ENCODE data around the gene SCN8A.

Gene SCN8A

DNA sequence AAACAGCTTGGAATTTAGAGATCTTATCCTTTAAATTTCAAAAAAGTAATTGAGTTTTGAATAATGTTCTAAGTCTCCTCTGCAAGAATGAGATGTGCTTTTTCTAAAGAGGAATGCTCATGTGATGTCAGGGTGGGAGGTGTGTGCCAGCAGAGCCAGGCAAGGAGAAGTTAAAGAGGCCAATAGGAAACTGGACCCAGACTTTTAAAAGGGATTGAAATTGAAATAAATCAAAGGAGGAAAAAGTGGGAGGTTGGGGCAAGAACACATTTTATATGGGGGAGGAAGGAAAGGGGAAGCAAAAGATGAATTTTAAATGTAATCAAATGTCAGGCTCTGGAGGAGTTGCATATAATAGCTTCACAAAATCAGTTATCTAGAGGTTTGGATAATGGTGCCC lies 131.4 kb downstream of the SCN8A start:
- DNase-seq, result no peak

DNA sequence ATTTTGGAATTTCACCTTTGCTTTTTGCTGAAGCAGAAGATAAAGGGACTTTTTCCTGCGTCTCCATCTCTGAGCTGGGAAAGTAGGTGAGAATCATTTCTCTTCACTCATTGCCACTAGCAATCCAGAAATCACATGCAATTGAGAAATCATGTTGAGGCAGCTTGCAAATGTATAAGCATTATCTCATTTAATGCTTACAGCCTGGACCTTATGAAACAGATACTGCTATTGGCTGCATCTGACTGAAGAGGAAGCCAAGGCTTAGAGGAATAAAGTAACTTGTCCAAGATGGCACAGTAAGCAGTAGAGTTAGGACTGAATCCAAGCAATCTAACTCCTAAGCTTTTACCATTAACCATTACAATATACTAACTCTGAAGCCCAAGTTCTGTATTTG lies 135.1 kb downstream of the SCN8A start:
- no peak for DNase-seq

DNA sequence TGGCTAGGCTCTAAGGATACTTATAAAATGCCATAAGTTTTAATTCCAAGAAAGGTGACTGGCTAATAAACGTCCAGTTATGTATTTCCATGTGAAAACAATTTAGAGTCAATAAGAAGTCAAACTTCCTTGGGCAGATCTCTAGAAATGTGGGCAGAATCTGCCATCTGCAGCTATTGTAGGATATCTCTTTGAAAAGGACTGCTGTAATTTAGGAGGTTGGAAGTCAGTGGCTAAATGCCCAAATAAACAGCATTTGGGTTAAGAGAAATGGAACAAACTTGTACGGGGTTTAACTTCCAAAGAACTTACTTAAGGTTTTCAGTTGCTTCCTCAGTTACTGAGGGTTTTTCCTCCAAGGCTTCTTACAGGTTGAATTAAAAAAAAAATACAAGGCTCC lies 135.9 kb downstream of the SCN8A start:
- DNase-seq, result no peak

DNA sequence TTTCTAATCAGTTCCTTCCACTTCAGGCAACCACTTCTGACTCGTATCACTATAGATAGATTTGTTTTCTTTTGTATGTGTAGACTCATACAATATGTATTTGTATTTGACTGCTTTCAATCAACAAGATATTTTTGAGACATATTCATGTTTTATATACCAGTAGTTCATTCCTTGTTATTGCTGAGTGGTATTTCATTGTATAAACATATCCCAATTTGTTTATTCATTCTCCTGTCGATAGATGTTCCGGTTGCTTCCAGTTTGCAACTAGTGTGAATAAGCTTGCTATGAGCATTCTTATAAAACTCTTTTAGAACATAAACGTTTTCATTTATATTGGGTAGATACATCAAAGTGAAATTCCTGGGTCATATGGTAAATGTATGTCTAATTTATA lies 138.3 kb downstream of the SCN8A start:
- no peak for DNase-seq

DNA sequence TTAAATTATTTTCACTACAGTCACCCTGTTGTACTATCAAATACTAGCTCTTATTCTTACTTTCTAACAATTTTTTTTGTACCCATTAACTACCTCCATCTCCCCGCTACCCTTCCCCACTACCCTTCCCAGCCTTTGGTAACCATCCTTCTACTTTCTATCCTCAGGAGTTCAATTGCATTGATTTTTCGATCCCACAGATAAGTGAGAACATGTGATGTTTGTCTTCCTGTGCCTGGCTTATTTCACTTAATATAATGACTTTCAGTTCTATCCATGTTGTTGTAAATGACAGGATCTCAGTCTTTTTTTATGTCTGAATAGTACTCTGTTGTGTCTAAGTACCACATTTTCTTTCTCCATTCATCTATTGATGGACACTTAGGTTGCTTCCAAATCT lies 139.7 kb downstream of the SCN8A start:
- no peak for DNase-seq

DNA sequence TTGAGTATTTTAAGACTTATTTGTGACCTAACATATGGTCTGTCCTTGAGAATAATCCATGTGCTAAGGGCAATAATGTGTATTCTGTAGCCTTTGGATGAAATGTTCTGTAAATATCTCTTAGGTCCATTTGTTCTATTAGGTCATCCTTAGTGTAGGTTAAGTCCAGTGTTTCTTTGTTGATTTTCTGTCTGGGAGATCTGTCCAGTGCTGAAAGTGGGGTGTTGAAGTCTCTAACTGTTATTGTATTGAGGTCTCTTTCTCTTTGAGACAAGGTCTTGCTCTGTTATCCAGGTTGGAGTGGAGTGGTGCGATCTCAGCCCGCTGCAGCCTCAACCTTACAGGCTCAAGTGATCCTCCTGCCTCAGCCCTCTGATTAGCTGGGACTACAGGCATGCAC lies 149.5 kb downstream of the SCN8A start:
- no peak for DNase-seq

DNA sequence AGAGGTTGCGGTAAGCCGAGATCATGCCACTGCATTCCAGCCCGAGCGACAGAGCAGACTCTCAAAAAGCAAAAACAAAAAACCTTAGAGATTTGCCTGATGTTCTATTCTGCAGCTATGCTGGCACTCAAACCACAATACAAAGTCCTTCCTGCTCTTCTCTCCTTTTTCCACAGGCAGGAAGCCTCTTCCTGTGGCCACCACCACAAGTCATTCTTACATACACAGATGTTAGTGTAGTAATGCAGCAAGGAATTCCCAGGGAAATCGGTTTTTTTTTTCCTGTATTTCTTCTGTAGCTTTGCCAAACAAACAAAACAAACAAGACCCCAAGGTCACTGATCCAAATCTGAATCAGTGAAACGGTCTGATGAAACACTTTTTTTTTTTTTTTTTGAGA lies 153.2 kb downstream of the SCN8A start:
- DNase-seq, result no peak

DNA sequence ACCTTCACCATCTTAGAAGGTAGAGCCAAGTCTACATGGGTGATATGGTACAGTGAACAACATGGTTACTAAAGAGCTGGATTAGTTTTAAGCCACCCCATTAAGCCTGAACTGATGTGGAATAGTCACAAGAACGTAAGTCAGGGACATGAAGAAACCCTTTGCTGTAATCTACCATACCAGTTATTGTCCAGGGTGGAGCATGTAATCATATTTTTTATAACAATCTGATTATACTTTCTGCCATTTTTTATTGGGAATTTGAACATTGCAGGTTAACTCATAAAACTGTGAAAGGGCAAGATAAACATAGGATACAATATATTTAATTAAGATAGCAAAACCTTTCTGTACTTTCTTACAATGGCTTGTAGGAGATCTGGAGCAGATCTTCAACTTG lies 153.9 kb downstream of the SCN8A start:
- DNase-seq, result no peak

DNA sequence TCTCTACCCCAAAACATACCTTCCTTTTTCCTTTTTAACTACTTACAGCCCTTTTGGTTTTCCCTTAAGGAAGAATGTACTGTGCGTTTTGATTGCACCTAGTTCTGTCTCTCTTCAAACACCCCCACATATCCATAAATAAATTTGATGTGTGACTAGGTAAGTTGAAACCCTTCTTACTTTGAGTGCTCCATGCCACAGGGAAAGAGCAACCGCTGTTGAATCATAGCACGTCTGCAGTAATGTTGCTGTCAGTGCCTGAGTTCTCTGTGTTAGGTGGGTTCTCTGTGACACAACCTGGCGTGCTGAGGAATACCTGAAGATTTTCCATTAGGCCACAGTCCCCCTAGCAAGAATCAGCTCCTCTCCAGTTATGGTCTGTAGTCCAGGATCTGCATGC lies 155.4 kb downstream of the SCN8A start:
- no peak for DNase-seq

DNA sequence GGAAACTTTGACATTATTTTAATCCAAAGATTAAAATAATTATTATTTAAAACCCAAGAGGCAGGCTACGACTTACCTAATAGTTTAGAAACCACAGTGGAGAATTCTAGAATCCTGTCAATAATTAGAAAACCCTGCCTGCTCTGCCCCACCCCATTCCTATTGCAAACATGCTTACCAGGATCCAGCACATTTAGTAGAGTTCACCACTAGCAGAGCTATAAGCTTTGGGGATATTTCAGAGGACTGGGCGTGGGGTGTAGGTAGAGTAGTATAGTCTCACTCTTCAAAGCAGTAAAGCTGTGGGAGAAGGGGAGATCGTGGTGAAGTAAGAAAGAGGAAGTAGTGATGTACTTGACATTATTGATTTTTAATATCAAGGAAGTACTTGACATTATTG lies 157.2 kb downstream of the SCN8A start:
- no peak for DNase-seq

DNA sequence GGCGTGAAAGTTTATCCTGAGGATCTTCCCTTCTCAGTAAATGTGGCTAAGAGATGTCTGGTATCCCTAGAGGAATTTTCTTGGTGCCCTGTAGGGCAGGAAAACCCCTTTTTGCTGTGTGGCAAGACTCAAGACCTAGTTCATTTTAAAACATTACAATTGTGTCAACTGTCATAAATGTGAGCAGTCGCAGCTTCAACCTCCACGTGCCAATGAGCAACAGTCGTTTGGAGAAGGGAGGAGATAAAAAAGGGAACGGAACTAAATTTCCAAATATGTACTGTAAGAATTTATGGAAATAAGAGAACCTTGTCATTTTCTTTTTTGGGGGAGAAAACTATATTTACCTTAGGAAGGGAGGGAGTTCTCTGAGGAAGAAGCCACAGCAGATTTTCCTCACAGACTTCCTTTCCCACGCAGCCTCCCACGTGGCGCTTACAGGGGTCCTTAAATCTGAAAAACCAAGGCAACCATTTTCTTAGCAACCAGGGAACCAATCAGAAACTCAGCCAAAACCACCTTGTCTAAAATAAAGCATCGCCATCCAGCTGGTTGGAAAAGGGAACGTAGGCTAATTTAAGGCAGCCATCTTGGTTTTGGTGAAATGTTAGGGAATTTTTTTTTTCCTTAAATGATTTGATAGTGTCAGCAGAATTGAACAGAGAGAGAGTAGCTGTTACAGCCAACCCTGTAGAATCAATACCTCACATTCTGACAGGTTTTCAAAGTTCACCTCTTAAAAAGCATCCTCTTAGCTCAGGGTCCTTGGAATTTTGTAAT lies 158.4 kb downstream of the SCN8A start:
- DNase-seq, result no peak

DNA sequence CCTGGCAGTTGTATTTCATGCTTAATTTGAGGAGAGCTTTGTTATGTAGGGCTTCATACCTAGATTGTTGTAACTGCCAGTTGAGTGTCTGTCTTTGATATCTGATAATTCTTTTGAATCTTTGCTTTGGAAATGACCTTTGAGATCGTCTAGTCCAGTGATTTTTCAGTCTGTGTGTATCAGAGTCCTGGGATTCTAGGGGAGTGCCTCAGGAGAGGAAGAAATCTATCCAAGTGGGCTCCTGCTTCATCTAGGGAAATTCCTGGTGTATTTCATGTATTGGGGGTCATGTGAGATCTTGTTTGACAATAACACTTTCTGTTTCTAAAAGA lies 158.9 kb downstream of the SCN8A start:
- no peak for DNase-seq

DNA sequence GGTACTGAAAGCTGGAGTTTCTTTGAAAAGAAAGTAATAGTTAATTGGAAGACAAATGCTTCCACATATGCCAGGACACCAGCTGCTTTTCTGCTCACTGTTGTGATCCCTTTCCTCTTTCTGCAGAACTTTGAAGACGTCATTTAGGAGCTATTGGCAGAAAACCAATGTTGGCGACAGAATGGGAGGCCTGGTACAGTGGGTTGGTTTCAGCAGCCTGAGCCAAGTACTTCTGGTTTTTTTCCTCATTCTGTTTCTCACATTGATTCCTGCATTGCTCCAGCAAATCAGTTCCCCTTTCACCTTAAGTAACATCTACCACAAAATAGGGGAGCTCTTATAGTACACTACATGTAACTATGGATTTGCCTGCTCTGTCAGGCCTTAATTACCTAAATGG lies 160.6 kb downstream of the SCN8A start:
- DNase-seq, result no peak

DNA sequence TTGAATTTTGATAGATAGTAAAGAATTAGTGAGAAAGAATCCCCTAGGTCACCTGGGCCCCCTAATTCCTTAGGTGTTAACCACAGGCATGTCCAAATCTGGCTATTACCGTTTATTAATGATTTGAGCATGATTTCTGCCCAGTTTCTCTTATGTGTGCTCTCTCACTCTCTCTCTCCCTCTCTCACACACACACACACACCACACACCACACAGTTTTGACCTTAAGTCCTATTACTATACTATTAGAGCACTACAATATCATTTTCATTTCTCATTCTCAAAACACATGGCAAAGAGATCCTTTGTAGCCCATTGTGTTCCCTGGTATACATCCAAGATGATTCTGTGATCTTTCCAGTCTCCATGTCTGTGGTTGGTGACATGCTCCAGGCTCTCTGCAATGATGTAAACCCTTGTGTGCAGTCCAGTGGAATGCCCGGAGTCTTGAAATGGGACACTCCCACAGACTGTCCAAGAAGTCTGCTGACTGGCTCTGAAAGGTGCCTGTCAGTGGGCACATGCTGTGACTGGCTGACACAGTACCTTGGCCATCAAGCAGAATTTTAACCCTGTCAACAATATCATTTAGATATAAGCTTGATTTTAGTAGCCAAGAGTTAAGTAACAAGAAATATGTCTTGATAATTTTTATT lies 161.3 kb downstream of the SCN8A start:
- no peak for DNase-seq

DNA sequence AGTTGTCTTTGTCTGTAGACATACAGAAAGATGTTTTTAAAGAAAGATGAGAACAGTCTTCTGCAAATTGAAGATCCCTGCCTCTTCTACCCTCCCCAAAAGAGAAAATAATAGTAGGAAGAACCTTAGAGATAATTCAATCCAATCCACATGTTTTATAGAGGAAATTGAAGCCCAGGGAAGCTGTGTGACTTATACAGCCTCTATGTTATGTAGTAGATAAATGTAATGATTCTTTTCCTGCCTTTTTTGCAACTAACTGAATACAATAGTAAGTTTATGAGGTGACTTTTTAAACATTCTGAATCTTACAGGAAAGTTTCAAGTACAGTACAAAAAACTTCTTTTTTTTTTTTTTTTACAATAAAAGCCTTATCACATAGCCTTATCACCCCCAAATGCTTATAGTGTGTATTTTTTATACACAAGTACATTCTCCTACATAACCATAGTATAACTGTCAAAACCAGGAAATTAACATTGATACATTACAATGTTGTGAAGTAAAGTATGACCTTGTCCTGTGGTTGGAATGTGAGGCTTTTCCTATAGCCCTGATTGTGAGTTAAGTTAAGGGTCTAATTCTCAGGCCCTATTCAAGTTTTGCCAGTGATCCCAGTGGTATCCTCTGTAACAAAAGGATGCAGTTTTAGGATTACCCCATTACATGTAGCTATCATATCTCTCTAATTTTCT lies 163.1 kb downstream of the SCN8A start:
- no peak for DNase-seq

DNA sequence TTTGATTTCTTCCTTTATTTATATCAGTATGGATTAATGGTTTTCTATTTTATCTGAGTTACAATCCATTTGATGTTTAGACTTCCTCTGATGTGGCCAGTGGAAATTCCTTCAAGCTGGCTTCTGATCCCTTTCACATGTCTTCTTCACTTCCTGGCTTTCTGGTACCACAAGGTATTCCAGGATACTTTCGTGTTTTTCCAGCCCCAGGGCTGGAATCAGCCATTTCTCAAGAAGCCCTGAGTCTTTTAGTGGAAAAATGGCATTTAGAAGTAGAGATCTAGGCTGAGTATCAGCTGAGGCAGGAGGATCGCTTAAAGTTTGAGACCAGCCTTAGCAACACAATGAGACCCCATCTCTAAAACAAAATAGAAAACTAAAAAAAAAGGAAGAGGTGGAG lies 164.2 kb downstream of the SCN8A start:
- no peak for DNase-seq

DNA sequence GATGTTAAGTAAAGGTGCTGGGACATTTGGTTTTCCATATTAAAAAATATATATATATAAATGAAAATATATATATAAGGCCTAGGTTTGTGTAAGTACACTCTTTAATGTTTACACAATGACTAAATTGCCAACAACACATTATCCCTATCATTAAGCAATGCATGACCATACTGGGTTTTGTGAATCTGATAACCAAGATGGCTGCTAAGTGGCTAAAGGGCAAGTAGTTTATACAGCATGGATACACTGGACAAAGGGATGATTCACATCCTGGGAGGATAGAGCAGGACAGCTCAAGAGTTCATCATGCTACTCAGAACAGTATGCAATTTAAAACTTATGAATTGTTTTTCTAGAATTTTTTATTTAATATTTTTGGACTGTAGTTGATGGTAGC lies 168.1 kb downstream of the SCN8A start:
- DNase-seq, result no peak

DNA sequence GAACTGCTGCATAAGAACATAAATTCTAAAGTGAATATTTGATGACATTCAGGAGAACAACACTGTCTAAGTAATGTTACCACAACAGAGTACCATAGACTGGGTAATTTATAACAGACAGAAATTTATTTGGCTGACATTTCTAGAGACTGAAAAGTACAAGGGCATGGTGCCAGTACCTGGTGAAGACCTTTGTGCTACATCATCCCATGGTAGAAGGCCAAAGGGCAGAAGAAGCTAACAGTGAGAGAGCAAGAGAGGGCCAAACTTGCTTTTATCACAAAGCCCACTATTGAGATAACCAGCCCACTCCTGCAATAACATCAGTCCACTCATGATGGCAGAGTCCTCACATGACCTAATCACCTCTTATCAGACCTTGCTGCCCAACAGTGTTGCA lies 168.7 kb downstream of the SCN8A start:
- no peak for DNase-seq

DNA sequence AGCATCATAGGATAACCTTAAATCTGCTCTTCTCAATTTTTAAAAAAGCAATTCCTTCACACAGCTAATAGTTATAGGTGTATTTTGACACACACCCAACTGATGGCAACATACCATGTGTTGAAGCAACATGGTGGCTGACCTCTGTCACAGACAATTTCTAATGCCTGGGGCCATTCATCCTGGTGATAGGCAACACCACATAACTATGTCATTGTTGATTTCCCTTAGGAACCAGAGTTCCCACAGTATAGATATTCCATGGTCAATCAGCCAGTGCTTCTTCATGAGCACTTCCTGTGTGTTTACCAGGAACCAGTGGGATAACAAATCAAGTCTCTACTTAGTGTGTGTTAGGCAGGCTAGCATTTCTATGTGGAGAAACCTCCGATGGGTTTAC lies 169.2 kb downstream of the SCN8A start:
- DNase-seq, result no peak

DNA sequence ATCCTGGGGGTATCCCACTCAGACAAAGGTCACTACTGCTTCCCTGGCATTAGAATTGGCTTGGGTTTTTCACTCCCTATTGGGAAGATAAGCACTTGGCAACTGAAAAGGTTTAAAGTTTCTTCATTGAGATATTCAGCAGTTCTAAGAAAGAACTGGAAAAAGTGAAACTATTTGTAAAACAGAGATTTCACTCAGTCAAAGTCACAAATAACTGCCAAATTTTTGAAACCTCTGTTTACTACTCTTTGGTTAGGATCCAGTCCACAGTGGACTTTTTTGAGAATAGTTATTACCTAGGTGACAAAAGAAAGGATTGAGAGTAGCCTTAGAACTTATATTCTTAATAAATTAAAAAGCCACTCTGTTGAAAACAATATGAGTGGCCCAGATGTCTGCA lies 172.7 kb downstream of the SCN8A start:
- DNase-seq, result no peak

DNA sequence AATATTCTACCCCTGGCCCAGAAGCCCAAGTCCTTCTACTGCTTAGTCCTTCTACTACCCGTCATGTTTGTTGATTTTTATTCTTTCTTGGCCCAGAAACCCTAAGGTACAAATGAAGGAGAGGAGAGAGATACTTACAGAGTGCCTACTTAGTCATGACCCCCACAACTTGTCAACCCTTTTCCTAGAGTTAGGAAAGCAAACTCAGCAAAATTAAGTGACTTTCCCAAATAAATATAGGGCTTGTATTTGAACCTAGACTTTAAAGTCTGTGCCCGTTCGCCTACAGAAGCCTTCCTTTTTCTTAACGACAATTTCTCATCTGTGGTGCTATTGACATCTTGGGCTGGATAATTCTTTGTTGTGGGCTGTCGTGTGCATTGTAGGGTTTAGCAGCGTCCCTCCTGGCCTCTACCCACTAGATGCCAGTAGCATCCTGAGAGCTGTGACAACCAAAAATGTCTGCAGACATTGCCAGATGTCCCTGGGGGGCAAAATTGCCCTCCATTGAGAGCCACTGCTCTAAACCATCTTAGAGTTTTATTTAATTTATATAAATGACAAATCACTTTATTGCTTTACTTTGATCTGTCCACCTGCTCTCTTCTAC lies 175.1 kb downstream of the SCN8A start:
- no peak for DNase-seq

DNA sequence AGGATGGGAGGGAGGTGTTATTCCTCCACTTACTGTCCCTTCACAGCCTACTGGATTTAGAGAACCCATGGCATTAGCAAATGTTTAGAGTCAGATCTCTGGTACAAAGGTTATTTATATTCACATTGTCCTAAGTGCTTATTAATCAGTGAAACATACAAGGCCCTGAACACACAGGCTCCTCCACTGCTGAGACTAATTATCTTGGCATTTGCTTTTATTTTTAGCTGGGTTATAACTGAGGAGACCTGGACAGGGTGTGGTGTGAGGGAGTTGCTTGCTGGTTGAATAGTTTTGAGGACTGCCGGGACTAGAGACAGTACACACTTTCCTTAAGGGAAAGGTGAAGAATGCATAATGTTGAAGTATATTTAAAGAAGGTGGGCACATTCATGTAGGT lies 180.0 kb downstream of the SCN8A start:
- no peak for DNase-seq

DNA sequence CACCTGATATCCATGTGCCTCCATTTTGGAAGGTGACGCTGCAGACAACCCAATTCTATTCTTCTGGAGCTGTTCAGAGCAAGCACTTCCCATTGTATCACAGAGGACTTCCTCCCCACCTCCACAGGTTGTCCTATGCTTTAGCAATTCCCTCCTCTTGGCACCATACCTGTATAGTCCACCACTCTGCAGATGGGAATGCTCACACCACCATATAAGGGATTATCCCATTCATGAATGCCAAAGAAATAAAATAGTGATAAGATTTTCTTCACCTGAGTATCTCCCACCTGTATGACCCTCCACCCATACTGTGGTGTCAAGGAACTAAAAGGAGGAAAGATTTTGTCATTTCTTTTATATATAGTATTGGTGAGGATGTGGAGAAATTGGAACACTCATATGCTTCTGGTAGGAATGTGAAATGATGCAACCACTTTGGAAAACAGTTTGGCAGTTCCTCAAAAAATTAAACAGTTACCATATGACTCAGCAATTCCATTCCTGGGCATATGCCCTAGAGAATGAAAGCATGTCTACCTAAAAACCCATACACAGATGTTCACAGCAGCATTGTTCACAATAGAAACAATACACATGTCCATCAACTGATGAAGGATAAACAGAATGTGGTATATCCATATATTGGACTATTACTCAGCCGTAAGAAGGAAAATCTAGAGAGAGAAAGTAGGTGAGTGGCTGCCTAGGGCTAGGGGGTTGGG lies 182.3 kb downstream of the SCN8A start:
- no peak for DNase-seq
